Cerebellar nuclear complex (tissue), 1 donor: Measurements from ENCODE around the gene CATSPERZ.
"Not testable (repeated sequence)": the region's sequence is repeated elsewhere in the genome, so short reads cannot be mapped to it uniquely, and the experiment has no call there.

Experiments used
- DNase-seq, 2 experiments: peaks; one replicate each; lab custom pipeline; 2025; lab: John Stamatoyannopoulos, UW

The CATSPERZ gene

GRCh38 chr11:64304316-64305072, 4.3 kb downstream of the CATSPERZ start:
- DNase-seq, result peak; percentile 37 to 64

GRCh38 chr11:64305075-64305690, 5.0 kb downstream of the CATSPERZ start, which contains the start of gene ESRRA:
TSS of gene ESRRA (plus strand) at chr11:64305524. CDS start at chr11:64307180, 1,656 bp downstream.
- DNase-seq, result peak; percentile 94

GRCh38 chr11:64305691-64306562, 5.8 kb downstream of the CATSPERZ start:
- DNase-seq, result no peak

- no peak for DNase-seq
Observed at GRCh38 chr11:64306563-64306875, 6.4 kb downstream of the CATSPERZ start.

GRCh38 chr11:64306876-64307622, 6.9 kb downstream of the CATSPERZ start:
- no peak for DNase-seq

- not testable (repeated sequence) for DNase-seq
Observed at GRCh38 chr11:64307795-64308194, 7.6 kb downstream of the CATSPERZ start.

- no peak for DNase-seq
Observed at GRCh38 chr11:64312947-64313346, 12.8 kb downstream of the CATSPERZ start.

- no peak for DNase-seq
Observed at GRCh38 chr11:64313491-64314145, 13.5 kb downstream of the CATSPERZ start.

GRCh38 chr11:64314146-64314804, 14.1 kb downstream of the CATSPERZ start:
- no peak for DNase-seq

GRCh38 chr11:64314805-64315561, 14.8 kb downstream of the CATSPERZ start:
- no peak for DNase-seq

GRCh38 chr11:64315667-64316526, 15.7 kb downstream of the CATSPERZ start:
- DNase-seq, result not testable (repeated sequence)

- no peak for DNase-seq
Observed at GRCh38 chr11:64316672-64317324, 16.6 kb downstream of the CATSPERZ start.

- peak; percentile 84 to 95 for DNase-seq
Observed at GRCh38 chr11:64317325-64317960, 17.3 kb downstream of the CATSPERZ start, which contains the start of gene TRMT112. TSS of gene TRMT112 (minus strand) at chr11:64317559. CDS start at chr11:64317526, 33 bp downstream.

GRCh38 chr11:64317961-64318765, 18.0 kb downstream of the CATSPERZ start, which contains the start of gene PRDX5:
TSS of gene PRDX5 (plus strand) at chr11:64318121. CDS start at chr11:64318216, 95 bp downstream.
- DNase-seq, result peak; percentile 81 to 83

GRCh38 chr11:64318766-64319761, 18.9 kb downstream of the CATSPERZ start:
- no peak for DNase-seq

- DNase-seq, result no peak
Observed at GRCh38 chr11:64320556-64320955, 20.4 kb downstream of the CATSPERZ start.
